GM12878 (cell line): ENCODE measurements around the gene MYO16.
"Not testable (repeated sequence)": the region's sequence is repeated elsewhere in the genome, so short reads cannot be mapped to it uniquely, and the experiment has no call there.

ENCODE experiments used
- CHD4 ChIP-seq: fragments of 200-600 bp; sonication (generic); IDR thresholded peaks from 2 replicates; pipeline ENCODE4 v1.6.1; 2016; ENCODE audit warnings: mild to moderate bottlenecking
- GABPA ChIP-seq: IDR thresholded peaks from 2 replicates; pipeline ENCODE4 v1.6.1; 2014; ENCODE audit warnings: antibody characterized with exemption, low read depth, mild to moderate bottlenecking, inconsistent platforms
- LARP7 ChIP-seq: fragments of 450-650 bp; IDR thresholded peaks from 2 replicates; pipeline ENCODE4 v1.6.1; 2017; ENCODE audit warnings: mild to moderate bottlenecking
- MYC ChIP-seq: IDR thresholded peaks from 2 replicates; pipeline ENCODE4 v1.6.1; 2011; ENCODE audit warnings: mild to moderate bottlenecking, low read length, moderate library complexity, inconsistent platforms; ENCODE audit not compliant: insufficient read depth, insufficient replicate concordance, insufficient read length, severe bottlenecking
- RAD21 ChIP-seq: IDR thresholded peaks from 2 replicates; pipeline ENCODE4 v1.6.1; 2011; ENCODE audit warnings: mild to moderate bottlenecking, low read depth, low read length, moderate library complexity; ENCODE audit not compliant: insufficient read depth
- SMC3 ChIP-seq: IDR thresholded peaks from 2 replicates; pipeline ENCODE4 v1.6.1; 2011; ENCODE audit warnings: low read length, improper control_type of control experiment, borderline replicate concordance
- TAF1 ChIP-seq: IDR thresholded peaks from 2 replicates; pipeline ENCODE4 v1.6.1; 2011; ENCODE audit warnings: mild to moderate bottlenecking, low read depth, low read length, borderline replicate concordance
- YY1 ChIP-seq: IDR thresholded peaks from 2 replicates; pipeline ENCODE4 v1.6.1; 2011; ENCODE audit warnings: low read depth, mild to moderate bottlenecking, low read length
- TF ChIP-seq, protein P1 (sequence below), 3 experiments: IDR thresholded peaks in 2 of 3; conservative IDR thresholded peaks in 1 of 3; 2 replicates each; pipeline ENCODE4 v1.5.1; 2011; ENCODE audit warnings: low read depth in 3 of 3, low read length in 3 of 3, mild to moderate bottlenecking in 3 of 3, control low read depth in 2 of 3, moderate library complexity in 2 of 3, inconsistent platforms in 1 of 3, mixed read lengths in 1 of 3; ENCODE audit not compliant: control insufficient read depth in 2 of 3, insufficient read depth in 1 of 3; ENCODE audit errors: extremely low read depth in 1 of 3
- TF ChIP-seq, protein P2 (sequence below): IDR thresholded peaks from 2 replicates; pipeline ENCODE4 v1.6.1; 2011; ENCODE audit warnings: low read depth, mild to moderate bottlenecking, low read length, moderate library complexity, borderline replicate concordance; ENCODE audit errors: extremely low read depth

DNA sequence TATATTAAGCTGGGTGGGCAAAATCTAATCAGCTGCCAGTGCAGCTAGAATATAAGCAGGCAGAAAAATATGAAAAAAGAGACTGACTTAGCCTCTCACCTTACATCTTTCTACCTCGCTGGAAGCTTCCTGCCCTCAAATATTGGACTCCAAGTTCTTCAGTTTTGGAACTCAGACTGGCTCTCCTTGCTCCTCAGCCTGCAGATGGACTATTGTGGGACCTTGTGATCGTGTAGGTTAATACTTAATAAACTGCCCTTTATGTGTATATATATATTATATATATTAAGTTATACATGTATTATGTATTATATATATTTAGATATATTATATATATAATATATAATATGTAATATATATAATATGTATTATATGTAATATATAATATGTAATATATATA, 588.1 kb downstream of the MYO16 start:
- TF ChIP-seq, protein P1, sequence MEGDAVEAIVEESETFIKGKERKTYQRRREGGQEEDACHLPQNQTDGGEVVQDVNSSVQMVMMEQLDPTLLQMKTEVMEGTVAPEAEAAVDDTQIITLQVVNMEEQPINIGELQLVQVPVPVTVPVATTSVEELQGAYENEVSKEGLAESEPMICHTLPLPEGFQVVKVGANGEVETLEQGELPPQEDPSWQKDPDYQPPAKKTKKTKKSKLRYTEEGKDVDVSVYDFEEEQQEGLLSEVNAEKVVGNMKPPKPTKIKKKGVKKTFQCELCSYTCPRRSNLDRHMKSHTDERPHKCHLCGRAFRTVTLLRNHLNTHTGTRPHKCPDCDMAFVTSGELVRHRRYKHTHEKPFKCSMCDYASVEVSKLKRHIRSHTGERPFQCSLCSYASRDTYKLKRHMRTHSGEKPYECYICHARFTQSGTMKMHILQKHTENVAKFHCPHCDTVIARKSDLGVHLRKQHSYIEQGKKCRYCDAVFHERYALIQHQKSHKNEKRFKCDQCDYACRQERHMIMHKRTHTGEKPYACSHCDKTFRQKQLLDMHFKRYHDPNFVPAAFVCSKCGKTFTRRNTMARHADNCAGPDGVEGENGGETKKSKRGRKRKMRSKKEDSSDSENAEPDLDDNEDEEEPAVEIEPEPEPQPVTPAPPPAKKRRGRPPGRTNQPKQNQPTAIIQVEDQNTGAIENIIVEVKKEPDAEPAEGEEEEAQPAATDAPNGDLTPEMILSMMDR (IDR thresholded peaks at IDR 0.05 in 2 of 3, conservative IDR thresholded peaks at IDR 0.05 in 1 of 3; ENCODE audit: control insufficient read depth in 2 of 3, extremely low read depth in 1 of 3, insufficient read depth in 1 of 3, low read depth in 3 of 3, low read length in 3 of 3): not testable (repeated sequence)
- not testable (repeated sequence) for TF ChIP-seq RAD21, YY1, CHD4, MYC, LARP7, GABPA, TAF1, SMC3
- TF ChIP-seq, protein P2, sequence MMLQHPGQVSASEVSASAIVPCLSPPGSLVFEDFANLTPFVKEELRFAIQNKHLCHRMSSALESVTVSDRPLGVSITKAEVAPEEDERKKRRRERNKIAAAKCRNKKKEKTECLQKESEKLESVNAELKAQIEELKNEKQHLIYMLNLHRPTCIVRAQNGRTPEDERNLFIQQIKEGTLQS: not testable (repeated sequence)
